K562 (cell line): ENCODE measurements around the gene DYRK1A. TPM values are rescaled to one million over a fixed set of nuclear protein-coding genes. Genes with fewer than 3 reads are reported as not detected.

ENCODE experiments used
- C11orf30 ChIP-seq: fragments of 450-650 bp; IDR thresholded peaks from 2 replicates; pipeline ENCODE4 v1.6.1; 2016; ENCODE audit warnings: low read depth, mild to moderate bottlenecking
- MAFK ChIP-seq: IDR thresholded peaks from 2 replicates; pipeline ENCODE4 v1.6.1; 2011; ENCODE audit warnings: low read length, improper control_type of control experiment
- NCOA1 ChIP-seq: fragments of 450-650 bp; IDR thresholded peaks from 2 replicates; pipeline ENCODE4 v1.6.1; 2016; ENCODE audit warnings: low read depth
- NFE2 ChIP-seq: IDR thresholded peaks from 2 replicates; pipeline ENCODE4 v1.6.1; 2014; ENCODE audit warnings: antibody characterized with exemption, low read depth
- ZBTB40 ChIP-seq, 2 experiments: fragments of 450-650 bp in 1 of 2; sonication (generic) in 1 of 2; formaldehyde crosslinking in 1 of 2; IDR thresholded peaks; 2 replicates each; pipeline versions ENCODE4 v1.7.1 to v1.9.0; 2016 to 2022; ENCODE audit warnings: inconsistent platforms in 1 of 2, mild to moderate bottlenecking in 1 of 2, missing genetic modification reagents in 1 of 2
- ZNF589 ChIP-seq: fragments of 200-800 bp; sonication (Bioruptor generic); IDR thresholded peaks from 2 replicates; pipeline ENCODE4 v1.6.1; 2016; ENCODE audit warnings: low read depth, missing genetic modification characterization, missing compliant biosample characterization
- polyA plus RNA-seq, 8 experiments: library from polyadenylated mRNA; depleted of rRNA in 4 of 8; stranded (reverse) in 5 of 8; unstranded in 3 of 8; fragments of >200 nt; fragmentation: Nextera tagmentation in 2 of 8; fragmentation: Illumina TruSeq in 1 of 8; extraction: Ambion mirVana in 2 of 8; extraction: Trizol in 1 of 8; gene quantifications; 2 replicates each; pipeline versions ENCODE4 v1.2.1 to v1.2.3, GENCODE V29; 2011 to 2014; ENCODE audit warnings: inconsistent platforms in 1 of 8, missing spikeins in 1 of 8
- total RNA-seq, 7 experiments: library from RNA; depleted of rRNA in 6 of 7; stranded (reverse); fragments of >200 nt in 6 of 7; fragmentation: Illumina TruSeq in 2 of 7; extraction: Trizol in 2 of 7; gene quantifications; 2 replicates each; pipeline versions ENCODE4 v1.2.1 to v1.2.3, GENCODE V29; 2011 to 2021; ENCODE audit warnings: low replicate concordance in 1 of 7
- TF ChIP-seq, protein P1 (sequence below): fragments of 450-650 bp; formaldehyde crosslinking; IDR thresholded peaks from 2 replicates; pipeline ENCODE4 v1.4.0; 2020; ENCODE audit warnings: mild to moderate bottlenecking, moderate library complexity
- TF ChIP-seq, protein P2 (sequence below): fragments of 250-450 bp; sonication (Bioruptor Pico); IDR thresholded peaks from 2 replicates; pipeline ENCODE4 v1.4.0; 2020; ENCODE audit warnings: mild to moderate bottlenecking, moderate library complexity
- TF ChIP-seq, protein P3 (sequence below): fragments of 450-650 bp; IDR thresholded peaks from 2 replicates; pipeline ENCODE4 v1.6.1; 2016; ENCODE audit warnings: antibody characterized with exemption
- TF ChIP-seq, protein P4 (sequence below): fragments of 450-650 bp; IDR thresholded peaks from 2 replicates; pipeline ENCODE4 v1.6.1; 2014; ENCODE audit warnings: low read depth, mild to moderate bottlenecking, moderate library complexity, borderline replicate concordance

DYRK1A gene
- total and polyA plus RNA-seq, 9 of the 15 experiments (the other 6 are each of a cell fraction or from before 2014, with no cell fraction given), result 3.7 to 64.8 (median 42.3) TPM

DNA sequence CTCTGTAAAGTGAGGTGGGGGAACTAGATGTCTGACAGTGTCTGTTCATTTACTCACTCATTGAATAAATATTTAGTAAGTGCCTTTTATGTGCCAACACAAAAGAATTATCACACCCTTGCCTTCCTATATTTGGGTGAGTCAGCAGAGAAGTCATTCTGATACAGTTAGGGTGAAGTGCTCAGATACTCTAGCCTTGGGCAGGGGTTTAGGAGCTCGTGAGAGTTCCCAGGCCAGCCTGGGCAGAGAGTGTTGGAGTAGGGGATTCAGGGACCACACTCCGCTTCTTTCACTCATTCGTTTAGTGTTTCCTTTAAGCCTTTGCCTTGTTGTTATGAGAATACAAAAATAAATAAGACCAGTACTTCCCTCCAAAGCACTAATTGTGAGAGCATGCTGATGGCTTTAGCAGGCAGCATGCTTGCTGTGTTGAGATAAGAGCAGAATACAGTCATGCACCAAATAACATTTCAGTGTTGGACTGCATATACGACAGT lies 83.9 kb downstream of the DYRK1A start (continued):
- TF ChIP-seq, protein P1, sequence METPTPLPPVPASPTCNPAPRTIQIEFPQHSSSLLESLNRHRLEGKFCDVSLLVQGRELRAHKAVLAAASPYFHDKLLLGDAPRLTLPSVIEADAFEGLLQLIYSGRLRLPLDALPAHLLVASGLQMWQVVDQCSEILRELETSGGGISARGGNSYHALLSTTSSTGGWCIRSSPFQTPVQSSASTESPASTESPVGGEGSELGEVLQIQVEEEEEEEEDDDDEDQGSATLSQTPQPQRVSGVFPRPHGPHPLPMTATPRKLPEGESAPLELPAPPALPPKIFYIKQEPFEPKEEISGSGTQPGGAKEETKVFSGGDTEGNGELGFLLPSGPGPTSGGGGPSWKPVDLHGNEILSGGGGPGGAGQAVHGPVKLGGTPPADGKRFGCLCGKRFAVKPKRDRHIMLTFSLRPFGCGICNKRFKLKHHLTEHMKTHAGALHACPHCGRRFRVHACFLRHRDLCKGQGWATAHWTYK (CRISPR knock-in tag), result no peak
- TF ChIP-seq NCOA1 (no peak), ZBTB40 (IDR thresholded peaks at IDR 0.05) (no peak), ZBTB40 (CRISPR knock-in tag; IDR thresholded peaks at IDR 0.05) (no peak), MAFK (peak; percentile 63; the same call in 1 of the 2 replicates), NFE2 (peak; percentile 75), ZNF589 (CRISPR knock-in tag) (no peak), C11orf30 (peak; percentile 91)
- TF ChIP-seq, protein P2, sequence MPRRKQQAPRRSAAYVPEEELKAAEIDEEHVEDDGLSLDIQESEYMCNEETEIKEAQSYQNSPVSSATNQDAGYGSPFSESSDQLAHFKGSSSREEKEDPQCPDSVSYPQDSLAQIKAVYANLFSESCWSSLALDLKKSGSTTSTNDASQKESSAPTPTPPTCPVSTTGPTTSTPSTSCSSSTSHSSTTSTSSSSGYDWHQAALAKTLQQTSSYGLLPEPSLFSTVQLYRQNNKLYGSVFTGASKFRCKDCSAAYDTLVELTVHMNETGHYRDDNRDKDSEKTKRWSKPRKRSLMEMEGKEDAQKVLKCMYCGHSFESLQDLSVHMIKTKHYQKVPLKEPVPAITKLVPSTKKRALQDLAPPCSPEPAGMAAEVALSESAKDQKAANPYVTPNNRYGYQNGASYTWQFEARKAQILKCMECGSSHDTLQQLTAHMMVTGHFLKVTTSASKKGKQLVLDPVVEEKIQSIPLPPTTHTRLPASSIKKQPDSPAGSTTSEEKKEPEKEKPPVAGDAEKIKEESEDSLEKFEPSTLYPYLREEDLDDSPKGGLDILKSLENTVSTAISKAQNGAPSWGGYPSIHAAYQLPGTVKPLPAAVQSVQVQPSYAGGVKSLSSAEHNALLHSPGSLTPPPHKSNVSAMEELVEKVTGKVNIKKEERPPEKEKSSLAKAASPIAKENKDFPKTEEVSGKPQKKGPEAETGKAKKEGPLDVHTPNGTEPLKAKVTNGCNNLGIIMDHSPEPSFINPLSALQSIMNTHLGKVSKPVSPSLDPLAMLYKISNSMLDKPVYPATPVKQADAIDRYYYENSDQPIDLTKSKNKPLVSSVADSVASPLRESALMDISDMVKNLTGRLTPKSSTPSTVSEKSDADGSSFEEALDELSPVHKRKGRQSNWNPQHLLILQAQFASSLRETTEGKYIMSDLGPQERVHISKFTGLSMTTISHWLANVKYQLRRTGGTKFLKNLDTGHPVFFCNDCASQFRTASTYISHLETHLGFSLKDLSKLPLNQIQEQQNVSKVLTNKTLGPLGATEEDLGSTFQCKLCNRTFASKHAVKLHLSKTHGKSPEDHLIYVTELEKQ, result no peak
- TF ChIP-seq, protein P3, sequence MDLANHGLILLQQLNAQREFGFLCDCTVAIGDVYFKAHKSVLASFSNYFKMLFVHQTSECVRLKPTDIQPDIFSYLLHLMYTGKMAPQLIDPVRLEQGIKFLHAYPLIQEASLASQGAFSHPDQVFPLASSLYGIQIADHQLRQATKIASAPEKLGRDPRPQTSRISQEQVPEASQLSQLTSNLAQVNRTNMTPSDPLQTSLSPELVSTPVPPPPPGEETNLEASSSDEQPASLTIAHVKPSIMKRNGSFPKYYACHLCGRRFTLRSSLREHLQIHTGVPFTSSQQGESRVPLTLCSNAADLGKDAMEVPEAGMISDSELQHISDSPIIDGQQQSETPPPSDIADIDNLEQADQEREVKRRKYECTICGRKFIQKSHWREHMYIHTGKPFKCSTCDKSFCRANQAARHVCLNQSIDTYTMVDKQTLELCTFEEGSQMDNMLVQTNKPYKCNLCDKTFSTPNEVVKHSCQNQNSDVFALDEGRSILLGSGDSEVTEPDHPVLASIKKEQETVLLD, result no peak
- TF ChIP-seq, protein P4, sequence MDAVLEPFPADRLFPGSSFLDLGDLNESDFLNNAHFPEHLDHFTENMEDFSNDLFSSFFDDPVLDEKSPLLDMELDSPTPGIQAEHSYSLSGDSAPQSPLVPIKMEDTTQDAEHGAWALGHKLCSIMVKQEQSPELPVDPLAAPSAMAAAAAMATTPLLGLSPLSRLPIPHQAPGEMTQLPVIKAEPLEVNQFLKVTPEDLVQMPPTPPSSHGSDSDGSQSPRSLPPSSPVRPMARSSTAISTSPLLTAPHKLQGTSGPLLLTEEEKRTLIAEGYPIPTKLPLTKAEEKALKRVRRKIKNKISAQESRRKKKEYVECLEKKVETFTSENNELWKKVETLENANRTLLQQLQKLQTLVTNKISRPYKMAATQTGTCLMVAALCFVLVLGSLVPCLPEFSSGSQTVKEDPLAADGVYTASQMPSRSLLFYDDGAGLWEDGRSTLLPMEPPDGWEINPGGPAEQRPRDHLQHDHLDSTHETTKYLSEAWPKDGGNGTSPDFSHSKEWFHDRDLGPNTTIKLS, result no peak; the same call in 1 of the 2 replicates
